Measurements from ENCODE around the gene ARPC1A.
"Not testable (repeated sequence)": the region's sequence is repeated elsewhere in the genome, so short reads cannot be mapped to it uniquely, and the experiment has no call there.

The ARPC1A gene

DNA sequence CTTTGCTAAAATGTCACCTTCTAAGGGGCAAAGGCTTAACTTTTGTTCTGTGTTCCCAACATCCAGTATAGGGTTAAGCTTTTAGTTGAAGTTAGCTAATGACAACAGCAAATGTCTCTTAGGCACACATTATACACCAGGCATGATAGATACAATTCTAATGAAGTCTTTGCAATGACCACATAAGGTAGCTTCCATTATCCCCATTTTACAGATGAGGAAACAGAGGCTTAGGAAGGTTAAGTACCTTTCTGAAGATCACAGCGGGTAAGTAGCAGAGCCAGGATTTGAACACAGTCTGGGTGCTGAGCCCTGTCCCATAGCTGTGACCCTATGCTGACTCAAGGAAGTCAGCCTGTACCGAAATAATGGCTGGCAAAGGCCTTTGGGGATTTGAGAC lies 84.9 kb downstream of the ARPC1A start:
- no peak for DNase-seq

DNA sequence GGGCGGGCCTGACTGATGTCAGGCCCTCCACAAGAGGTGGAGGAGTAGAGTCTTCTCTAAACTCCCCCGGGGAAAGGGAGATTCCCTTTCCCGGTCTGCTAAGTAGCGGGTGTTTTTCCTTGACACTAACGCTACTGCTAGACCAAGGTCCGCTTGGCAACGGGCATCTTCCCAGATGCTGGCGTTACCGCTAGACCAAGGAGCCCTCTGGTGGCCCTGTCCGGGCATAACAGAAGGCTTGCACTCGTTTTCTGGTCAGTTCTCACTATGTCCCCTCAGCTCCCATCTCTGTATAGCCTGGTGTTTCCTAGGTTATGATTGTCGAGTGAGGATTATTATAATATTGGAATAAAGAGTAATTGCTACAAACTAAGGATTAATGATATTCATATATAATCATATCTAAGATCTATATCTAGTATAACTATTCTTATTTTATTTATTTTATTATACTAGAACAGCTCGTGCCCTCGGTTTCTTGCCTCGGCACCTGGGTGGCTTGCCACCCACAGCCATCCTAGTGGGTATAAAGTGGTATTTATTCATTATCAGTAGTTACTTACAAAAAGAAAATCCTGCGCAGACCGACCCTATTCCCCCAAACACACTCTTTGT lies 89.9 kb downstream of the ARPC1A start:
- DNase-seq = not testable (repeated sequence)
